GM12892 (cell line): Measurements from ENCODE around the gene URB1.

Experiments
- DNase-seq: peaks from one replicate; pipeline ENCODE4 v3.0.0; 2011; ENCODE audit not compliant: insufficient read length
- FAIRE-seq: peaks from 2 replicates; lab custom pipeline; 2011; peaks lifted over from hg19 to GRCh38; lab: Jason Lieb, UNC
- POLR2A ChIP-seq: IDR thresholded peaks from 2 replicates; pipeline ENCODE4 v1.6.1; 2011; ENCODE audit warnings: low read depth, low read length, control low read depth
- POLR2AphosphoS5 ChIP-seq: IDR thresholded peaks from 2 replicates; pipeline ENCODE4 v1.6.1; 2011; ENCODE audit warnings: low read depth, low read length, control low read depth
- TAF1 ChIP-seq: IDR thresholded peaks from 2 replicates; pipeline ENCODE4 v1.6.1; 2011; ENCODE audit warnings: low read depth, mild to moderate bottlenecking, control low read depth, low read length, borderline replicate concordance

The URB1 gene

GRCh38 chr21:32368386-32368785, 24.4 kb downstream of the URB1 start:
- FAIRE-seq (no peak), DNase-seq (no peak)
- TF ChIP-seq POLR2A: no peak
- no peak for TF ChIP-seq POLR2AphosphoS5
- no peak for TF ChIP-seq TAF1

GRCh38 chr21:32367158-32367557, 25.7 kb downstream of the URB1 start:
- DNase-seq (no peak), FAIRE-seq (no peak)

GRCh38 chr21:32366191-32366590, 26.6 kb downstream of the URB1 start:
- TF ChIP-seq TAF1: no peak
- no peak for TF ChIP-seq POLR2A
- TF ChIP-seq POLR2AphosphoS5: no peak
- no peak for FAIRE-seq
- no peak for DNase-seq

More at GRCh38 chr21:32367158-32367557, 25.7 kb downstream of the URB1 start:
- TF ChIP-seq POLR2AphosphoS5 (no peak), TAF1 (no peak), POLR2A (no peak)

- DNase-seq: no peak
- FAIRE-seq: no peak
Measured at GRCh38 chr21:32364796-32365195, 28.0 kb downstream of the URB1 start.

GRCh38 chr21:32364387-32364786, 28.4 kb downstream of the URB1 start:
- DNase-seq (no peak), FAIRE-seq (no peak)
- TF ChIP-seq POLR2A (no peak), TAF1 (no peak), POLR2AphosphoS5 (no peak)

More at GRCh38 chr21:32364796-32365195, 28.0 kb downstream of the URB1 start:
- TF ChIP-seq POLR2AphosphoS5 (no peak), TAF1 (no peak), POLR2A (no peak)

DNA sequence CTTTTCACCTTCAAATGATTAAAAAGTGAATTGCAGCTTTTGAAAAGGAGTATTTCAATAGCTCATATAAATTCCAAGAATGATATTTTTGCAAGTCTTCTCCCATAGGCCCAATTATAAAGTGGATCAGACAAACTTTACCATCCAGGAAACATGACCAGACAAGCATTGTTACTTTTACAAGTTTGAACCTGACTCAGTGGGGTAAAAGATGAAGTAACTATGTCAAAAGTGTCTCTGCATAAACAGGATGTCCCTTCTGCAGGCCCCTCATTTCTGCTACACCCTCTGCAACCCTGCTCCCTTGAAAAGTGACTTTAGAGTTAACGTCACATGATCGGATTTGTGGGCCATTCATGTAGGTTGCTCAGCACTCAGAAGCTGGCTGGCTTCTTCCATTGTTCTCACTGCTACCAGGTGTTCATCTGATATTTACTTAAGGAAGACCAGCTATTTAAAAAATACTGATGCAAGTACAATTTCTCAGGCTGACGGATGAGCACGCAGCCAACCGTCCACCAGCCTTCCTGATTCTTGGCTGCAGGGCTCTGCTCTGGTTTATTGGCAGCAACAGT, 32.3 kb downstream of the URB1 start:
- TF ChIP-seq POLR2A: no peak
- TF ChIP-seq TAF1: no peak
- no peak for TF ChIP-seq POLR2AphosphoS5
- no peak for FAIRE-seq
- DNase-seq: no peak

DNA sequence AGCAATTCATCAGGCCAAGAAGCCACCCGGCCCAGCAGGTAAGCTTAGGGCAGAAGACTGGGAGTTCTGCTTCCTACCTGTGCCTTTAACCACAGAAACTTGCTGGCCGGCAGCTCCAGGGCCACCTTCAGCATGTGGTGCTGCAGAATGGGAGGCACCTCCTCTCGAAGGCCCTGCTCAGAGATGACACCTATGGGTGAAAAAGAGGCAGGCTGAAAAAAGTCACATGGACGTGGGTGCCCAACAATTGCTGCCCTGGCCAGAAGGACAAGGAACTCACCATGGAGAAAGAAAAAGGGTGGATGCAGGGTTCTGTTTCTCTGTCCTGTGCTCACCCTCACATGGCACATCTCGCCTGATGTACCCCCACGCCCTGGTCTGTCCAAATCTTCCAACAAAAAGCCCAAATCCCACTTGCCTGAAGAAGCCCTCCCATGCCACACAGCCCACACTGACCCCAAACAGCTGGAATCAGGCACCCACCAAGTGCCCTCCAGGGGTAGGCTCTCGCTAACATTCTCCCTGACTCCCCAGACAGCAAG, 33.0 kb downstream of the URB1 start:
- peak; percentile 9 for FAIRE-seq
- DNase-seq: no peak
- TF ChIP-seq POLR2AphosphoS5: no peak
- no peak for TF ChIP-seq POLR2A
- no peak for TF ChIP-seq TAF1

DNA sequence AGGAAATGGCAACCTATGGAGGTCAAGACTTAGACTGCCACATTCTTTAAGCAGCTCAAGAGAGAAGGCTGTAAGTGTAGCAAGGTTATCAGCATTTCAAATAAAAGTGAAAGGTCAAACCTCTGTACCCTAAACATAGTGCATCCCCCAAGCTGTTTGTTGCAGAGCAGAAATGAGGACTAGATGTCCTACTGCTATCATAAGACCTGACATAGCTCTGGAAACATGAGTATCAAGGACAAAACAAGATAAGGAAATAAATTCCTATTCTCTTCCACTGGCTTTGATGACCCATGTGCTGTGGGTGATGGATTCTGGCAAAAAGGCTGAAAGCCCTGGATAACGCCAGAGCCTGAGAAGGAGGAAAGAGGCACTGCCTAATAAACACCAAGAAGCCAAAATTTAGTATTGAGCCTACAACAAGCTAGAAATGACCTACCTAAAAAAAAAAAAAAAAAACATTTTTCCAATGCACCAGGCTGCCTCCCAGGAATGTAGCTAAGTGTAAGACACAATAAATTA, 35.9 kb downstream of the URB1 start:
- FAIRE-seq: no peak
- TF ChIP-seq POLR2A: no peak
- no peak for TF ChIP-seq POLR2AphosphoS5
- no peak for TF ChIP-seq TAF1
- no peak for DNase-seq

GRCh38 chr21:32353002-32353711, 39.7 kb downstream of the URB1 start:
- no peak for TF ChIP-seq POLR2AphosphoS5
- TF ChIP-seq POLR2A: no peak
- no peak for TF ChIP-seq TAF1
- FAIRE-seq (no peak), DNase-seq (no peak)

DNA sequence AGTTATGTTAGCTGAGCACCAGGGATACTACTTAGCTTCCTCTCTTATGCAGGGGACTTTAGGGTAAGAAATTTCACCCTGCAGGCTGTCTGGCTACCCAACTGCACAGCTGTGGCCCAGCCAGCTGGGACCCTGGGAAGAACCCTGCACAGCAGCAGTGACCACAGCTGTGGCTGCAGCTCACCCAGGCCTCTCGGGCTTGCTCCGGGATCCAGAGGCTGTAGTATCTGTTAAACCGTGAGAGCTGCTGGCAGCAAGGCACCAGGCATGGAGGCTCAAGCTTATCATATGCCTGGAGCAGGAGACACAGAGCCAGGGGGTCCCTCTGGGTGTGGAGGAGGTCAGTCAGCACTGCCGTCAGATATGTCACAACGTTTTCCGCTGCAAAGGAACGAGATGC, 40.3 kb downstream of the URB1 start:
- TF ChIP-seq TAF1 (no peak), POLR2A (no peak), POLR2AphosphoS5 (no peak)
- FAIRE-seq (no peak), DNase-seq (no peak)

DNA sequence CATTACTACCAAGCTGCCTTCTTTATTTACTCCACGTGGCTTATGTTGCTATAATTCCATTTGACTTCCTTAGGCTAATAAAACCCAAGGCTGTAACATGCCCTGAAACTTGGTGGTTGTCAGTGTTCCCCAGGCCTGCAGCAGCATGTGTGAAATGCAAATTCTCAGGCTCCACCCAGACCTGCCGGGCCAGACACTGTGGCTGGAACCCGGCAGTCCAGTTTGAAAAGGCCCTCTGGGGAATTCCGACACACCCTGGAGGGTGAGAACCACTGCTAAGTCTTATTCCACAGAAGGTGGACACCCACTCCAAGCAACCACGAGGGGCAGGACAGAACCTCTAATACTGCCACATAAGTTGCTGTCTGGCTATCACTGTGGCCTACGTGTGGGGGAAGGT, 41.4 kb downstream of the URB1 start:
- TF ChIP-seq TAF1 (no peak), POLR2A (no peak), POLR2AphosphoS5 (no peak)
- no peak for FAIRE-seq
- no peak for DNase-seq
